Mammary epithelial cell (primary cell): ENCODE measurements around the gene LACRT.

Experiments
- EZH2 ChIP-seq: IDR thresholded peaks from 2 replicates; pipeline ENCODE4 v1.6.1; 2012; ENCODE audit warnings: low read length, inconsistent platforms, borderline replicate concordance
- TF ChIP-seq, protein P1 (sequence below), 2 donors: IDR thresholded peaks in 1 of 2; conservative IDR thresholded peaks in 1 of 2; 2 replicates each; pipeline ENCODE4 v1.5.1; 2011 to 2012; ENCODE audit warnings: inconsistent platforms in 2 of 2, low read length in 2 of 2, mild to moderate bottlenecking in 2 of 2, control low read depth in 1 of 2, low read depth in 1 of 2; ENCODE audit not compliant: insufficient read depth in 1 of 2; ENCODE audit errors: extremely low read depth in 1 of 2

DNA sequence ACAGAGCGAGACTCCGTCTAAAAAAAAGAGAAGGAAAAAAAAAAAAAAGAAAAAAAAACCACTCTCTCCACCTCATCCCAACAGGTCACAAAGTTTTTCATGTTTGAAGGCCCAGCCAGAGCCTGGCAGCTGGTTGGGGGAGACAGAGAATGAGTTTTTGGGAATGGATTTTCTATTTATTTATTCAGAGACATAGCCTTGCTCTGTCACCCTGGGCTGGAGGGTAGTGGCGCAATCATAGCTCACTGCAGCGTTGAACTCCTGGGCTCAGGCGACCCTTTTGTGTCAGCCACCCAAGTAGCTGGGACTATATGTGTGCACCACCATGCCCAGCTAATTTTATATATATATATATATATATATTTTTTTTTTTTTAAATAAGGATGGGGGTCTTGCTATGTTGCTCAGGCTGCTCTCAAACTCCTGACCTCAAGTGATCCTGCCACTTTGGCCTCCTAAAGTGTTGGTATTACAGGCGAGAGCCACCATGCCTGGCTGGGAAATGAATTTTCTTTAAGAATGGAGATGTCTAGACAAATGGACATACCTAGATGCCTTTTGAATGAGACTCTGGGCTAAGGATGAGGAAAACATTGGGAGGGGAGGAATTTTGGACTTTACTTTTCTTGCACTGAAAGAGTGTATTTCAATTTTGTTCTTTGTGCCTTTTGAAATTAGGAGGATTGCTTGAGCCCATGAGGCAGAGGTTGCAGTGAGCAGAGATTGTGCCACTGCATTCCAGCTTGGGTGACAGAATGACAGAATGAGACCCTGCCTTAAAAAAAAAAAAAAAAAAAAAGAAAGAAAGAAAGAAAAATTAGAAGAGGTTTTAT is 29.3 kb downstream of the LACRT start:
- TF ChIP-seq, protein P1, sequence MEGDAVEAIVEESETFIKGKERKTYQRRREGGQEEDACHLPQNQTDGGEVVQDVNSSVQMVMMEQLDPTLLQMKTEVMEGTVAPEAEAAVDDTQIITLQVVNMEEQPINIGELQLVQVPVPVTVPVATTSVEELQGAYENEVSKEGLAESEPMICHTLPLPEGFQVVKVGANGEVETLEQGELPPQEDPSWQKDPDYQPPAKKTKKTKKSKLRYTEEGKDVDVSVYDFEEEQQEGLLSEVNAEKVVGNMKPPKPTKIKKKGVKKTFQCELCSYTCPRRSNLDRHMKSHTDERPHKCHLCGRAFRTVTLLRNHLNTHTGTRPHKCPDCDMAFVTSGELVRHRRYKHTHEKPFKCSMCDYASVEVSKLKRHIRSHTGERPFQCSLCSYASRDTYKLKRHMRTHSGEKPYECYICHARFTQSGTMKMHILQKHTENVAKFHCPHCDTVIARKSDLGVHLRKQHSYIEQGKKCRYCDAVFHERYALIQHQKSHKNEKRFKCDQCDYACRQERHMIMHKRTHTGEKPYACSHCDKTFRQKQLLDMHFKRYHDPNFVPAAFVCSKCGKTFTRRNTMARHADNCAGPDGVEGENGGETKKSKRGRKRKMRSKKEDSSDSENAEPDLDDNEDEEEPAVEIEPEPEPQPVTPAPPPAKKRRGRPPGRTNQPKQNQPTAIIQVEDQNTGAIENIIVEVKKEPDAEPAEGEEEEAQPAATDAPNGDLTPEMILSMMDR (conservative IDR thresholded peaks at IDR 0.05 in 1 of 2, IDR thresholded peaks at IDR 0.05 in 1 of 2; ENCODE audit: extremely low read depth in 1 of 2, insufficient read depth in 1 of 2, low read depth in 1 of 2, low read length in 2 of 2): no peak
- no peak for TF ChIP-seq EZH2
